Fibroblast of pulmonary artery (primary cell): Measurements from ENCODE around the gene TBX15.

Source experiments
- DNase-seq: peaks from one replicate; pipeline ENCODE4 v3.0.0-alpha.2; 2010; ENCODE audit warnings: low read depth
- H3K4me3 ChIP-seq: replicated peaks from 2 replicates; pipeline ENCODE4 v1.5.1; 2011; ENCODE audit warnings: low read depth, mild to moderate bottlenecking, control low read depth, low read length, moderate library complexity
- TF ChIP-seq, protein P1 (sequence below): IDR thresholded peaks from 2 replicates; pipeline ENCODE4 v1.5.1; 2011; ENCODE audit warnings: mild to moderate bottlenecking, control low read depth, low read length, inconsistent platforms; ENCODE audit errors: missing control alignments

TBX15 gene

DNA sequence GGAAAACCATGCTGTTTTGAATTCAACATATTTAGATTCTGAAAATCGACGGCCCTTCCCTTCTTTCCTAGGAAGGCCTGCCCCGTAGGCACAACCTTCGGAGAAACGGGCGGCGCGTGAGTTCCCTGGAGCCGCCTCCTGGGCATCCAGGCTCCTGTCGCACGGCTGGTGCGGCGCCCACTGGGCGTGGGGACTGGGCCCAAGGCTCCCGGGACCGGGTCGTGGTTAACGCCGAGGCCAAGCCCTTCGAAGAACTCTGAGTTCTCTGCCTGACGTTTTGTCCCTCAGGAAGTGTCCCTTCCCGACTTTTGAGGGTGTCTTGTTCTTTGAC is 19.2 kb upstream of the TBX15 start:
- TF ChIP-seq, protein P1, sequence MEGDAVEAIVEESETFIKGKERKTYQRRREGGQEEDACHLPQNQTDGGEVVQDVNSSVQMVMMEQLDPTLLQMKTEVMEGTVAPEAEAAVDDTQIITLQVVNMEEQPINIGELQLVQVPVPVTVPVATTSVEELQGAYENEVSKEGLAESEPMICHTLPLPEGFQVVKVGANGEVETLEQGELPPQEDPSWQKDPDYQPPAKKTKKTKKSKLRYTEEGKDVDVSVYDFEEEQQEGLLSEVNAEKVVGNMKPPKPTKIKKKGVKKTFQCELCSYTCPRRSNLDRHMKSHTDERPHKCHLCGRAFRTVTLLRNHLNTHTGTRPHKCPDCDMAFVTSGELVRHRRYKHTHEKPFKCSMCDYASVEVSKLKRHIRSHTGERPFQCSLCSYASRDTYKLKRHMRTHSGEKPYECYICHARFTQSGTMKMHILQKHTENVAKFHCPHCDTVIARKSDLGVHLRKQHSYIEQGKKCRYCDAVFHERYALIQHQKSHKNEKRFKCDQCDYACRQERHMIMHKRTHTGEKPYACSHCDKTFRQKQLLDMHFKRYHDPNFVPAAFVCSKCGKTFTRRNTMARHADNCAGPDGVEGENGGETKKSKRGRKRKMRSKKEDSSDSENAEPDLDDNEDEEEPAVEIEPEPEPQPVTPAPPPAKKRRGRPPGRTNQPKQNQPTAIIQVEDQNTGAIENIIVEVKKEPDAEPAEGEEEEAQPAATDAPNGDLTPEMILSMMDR = no peak
- no peak overlapping the region for H3K4me3 ChIP-seq
- DNase-seq = no peak

DNA sequence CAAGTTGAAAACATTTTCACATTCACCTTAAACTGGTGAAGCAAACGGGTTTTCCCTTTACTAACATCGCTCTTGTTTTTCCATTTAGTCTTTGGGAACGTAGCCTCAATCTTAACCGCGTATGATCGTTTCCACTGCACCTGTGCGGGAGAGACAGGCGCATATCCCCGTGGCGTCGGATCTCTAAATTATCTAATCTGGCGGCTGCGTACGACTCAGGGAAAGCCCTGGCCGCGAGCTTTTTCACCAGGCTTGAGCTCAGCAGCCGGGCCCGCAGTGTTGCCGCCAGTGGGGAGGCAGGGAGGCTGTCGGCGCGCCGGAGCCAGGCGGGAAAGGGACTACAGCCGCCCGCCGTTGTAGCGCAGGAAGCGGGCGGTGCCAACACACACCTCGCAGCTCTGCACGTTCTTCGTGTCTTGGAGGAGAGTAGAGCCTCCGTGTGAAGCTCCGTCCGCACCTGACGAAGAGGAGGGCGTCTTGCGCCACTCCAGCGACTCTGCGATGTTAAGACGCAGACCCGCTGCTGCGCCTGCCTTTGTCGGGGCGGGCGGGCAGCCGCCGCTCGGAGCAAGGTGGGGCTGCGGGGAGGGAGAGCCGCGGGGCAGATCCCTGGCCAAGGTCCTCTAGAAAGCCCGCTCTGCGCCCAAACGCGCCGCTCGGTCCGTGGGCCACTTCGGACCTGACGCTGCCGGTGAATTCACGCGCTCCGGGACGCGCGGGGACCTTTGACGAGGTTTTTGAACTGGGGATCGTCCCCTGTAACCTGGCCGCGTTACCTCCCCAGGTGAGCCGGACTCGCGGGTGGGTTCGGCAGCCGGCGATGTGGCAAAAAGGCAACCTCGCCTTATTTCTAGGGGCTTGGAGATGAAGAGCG is 18.5 kb upstream of the TBX15 start:
- DNase-seq = no peak
- TF ChIP-seq, protein P1 = no peak
- H3K4me3 ChIP-seq = no peak overlapping the region

DNA sequence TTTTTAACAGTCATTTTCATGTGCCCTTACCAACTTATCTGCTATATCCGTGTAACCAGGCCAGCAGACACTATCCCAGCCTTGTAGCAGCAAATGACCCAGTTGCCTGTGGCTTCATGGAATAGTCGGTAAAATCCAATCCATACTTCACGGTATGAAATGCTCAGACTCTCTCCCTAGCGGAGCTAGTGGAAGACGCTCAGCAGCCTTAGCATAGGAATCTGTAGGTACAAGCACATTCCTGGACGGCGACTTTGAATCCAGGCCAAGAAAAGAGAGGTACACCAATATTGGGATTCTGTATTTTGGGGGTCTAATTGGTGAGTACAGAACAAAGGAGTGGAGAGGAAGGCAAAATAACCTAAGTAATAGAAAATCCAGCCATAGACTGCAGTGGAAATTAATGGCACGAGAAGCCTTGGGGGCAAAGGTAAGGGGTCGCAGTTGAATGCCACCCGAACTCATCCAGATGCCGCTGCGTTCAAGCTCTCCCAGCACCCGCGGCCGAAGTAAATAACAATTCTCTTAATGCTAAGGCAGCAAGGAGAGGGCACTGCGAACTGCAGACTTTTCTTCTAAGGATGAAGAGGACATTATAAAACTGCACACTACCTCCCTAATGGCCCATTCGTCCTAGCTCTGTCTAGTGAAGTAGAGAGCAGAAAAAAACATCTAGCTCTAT is 17.7 kb upstream of the TBX15 start:
- no peak overlapping the region for H3K4me3 ChIP-seq
- TF ChIP-seq, protein P1 = no peak
- DNase-seq = no peak

DNA sequence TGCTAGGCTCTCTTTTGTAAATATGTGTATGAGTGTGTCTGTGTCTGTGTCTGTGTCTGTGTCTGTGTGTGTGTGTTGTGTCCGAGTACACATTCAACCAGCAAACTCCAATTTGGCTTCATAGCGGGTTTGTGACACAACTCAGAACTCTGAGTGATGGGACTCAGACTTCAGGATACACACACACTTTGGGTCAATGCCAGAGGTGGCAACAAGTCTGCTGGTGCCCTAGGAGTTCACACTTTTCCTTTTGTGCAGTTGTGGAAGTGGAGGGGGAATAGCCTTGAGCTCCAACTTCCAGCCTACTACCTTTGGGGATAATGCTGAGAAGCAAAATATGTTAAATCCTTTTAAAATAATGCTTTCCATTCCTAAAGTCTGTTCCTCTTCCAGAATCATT is 16.6 kb upstream of the TBX15 start:
- TF ChIP-seq, protein P1 = no peak
- no peak for DNase-seq
- no peak overlapping the region for H3K4me3 ChIP-seq

DNA sequence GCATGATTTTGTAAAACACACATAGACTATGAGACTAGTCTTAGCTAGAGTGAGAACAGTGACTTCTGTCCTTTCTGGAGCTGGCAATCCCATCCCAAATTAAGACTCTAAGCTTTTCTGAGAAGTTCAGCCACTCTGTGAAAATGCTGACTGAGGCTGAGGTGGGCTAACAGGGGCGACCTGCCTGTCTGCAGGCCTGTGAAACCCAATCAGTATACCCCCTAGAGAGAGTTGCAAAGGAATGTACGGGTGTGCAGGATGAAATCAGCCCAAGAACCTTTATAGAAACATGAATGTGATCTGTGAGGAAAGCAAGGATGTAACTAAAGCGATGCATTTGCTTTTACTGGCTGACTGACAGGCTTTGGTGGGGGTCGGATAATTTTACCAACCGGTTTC is 16.0 kb upstream of the TBX15 start:
- no peak overlapping the region for H3K4me3 ChIP-seq
- no peak for DNase-seq
- TF ChIP-seq, protein P1 = no peak

DNA sequence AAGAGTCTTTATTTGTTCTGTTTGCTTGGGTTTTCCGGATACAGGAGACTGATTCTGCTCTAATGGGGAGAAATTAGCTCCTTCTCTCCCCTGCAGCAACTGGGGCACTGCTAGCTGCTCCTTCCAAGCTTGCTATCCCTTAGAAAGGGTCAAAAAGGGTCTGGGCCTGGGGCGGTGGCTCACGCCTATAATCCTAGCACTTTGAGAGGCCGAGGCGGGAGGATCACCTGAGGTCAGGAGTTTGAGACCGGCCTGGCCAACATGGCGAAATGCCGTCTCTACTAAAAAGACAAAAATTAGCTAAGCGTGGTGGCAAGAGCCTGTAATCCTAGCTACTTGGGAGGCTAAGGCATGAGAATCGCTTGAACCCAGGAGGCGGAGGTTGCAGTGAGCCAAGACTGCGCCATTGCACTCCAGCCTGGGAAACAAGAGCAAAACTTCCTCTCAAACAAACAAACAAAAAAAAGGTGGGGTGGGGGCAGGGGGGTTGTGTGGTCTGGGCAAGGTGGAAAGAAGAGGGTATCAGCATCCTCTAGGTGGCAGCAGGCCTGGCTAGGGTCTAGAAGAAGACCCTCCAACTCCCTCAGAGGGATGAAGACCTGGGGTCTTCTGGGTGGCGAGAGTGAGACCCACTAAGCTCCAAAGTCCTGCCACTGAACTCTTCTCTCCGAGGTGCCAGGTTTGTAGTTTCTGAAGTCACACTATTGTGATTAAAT is 15.4 kb upstream of the TBX15 start:
- TF ChIP-seq, protein P1 = no peak
- H3K4me3 ChIP-seq = no peak overlapping the region
- no peak for DNase-seq
